SK-N-SH treated with all-trans-retinoic acid at 6 μM for 48 hours (cell line): ENCODE data around the gene CSF3R.

Experiments
- ATAC-seq: fragments of 200-7000 bp; cut with Tn5 transposase; 3 replicates; pipeline ENCODE4 v1.9.1; 2020; ENCODE audit warnings: mild to moderate bottlenecking, moderate library complexity
- ARNTL ChIP-seq: fragments of 450-650 bp; formaldehyde crosslinking; IDR thresholded peaks from 2 replicates; pipeline ENCODE4 v1.5.0; 2020; ENCODE audit warnings: low read depth, mild to moderate bottlenecking, moderate library complexity, borderline replicate concordance
- BACH2 ChIP-seq: fragments of 250-450 bp; sonication (Bioruptor Pico); IDR thresholded peaks from 2 replicates; pipeline ENCODE4 v1.9.0; 2021; ENCODE audit warnings: mild to moderate bottlenecking, borderline replicate concordance
- CSDC2 ChIP-seq: fragments of 250-450 bp; sonication (Bioruptor Pico); IDR thresholded peaks from 2 replicates; pipeline ENCODE4 v1.5.0; 2020; ENCODE audit warnings: mild to moderate bottlenecking, moderate library complexity
- CSRNP3 ChIP-seq: fragments of 250-450 bp; sonication (Bioruptor Pico); IDR thresholded peaks from 2 replicates; pipeline ENCODE4 v1.5.1; 2021; ENCODE audit warnings: mild to moderate bottlenecking, moderate library complexity
- ESRRG ChIP-seq: fragments of 250-450 bp; sonication (Bioruptor Pico); IDR thresholded peaks from 2 replicates; pipeline ENCODE4 v1.6.1; 2021; ENCODE audit warnings: mild to moderate bottlenecking
- GLIS3 ChIP-seq: fragments of 250-450 bp; sonication (Bioruptor Pico); IDR thresholded peaks from 2 replicates; pipeline ENCODE4 v1.5.0; 2020; ENCODE audit warnings: mild to moderate bottlenecking, moderate library complexity
- ISL1 ChIP-seq: fragments of 250-450 bp; sonication (Bioruptor Pico); IDR thresholded peaks from 2 replicates; pipeline ENCODE4 v2.1.2; 2022; ENCODE audit warnings: mild to moderate bottlenecking, moderate library complexity
- OSR1 ChIP-seq: fragments of 250-450 bp; sonication (Bioruptor Pico); IDR thresholded peaks from 2 replicates; pipeline ENCODE4 v1.8.0; 2022; ENCODE audit warnings: moderate library complexity, mild to moderate bottlenecking, inconsistent platforms
- POU6F1 ChIP-seq: fragments of 250-450 bp; sonication (Bioruptor Pico); IDR thresholded peaks from 2 replicates; pipeline ENCODE4 v1.8.0; 2021; ENCODE audit warnings: low read depth, mild to moderate bottlenecking, moderate library complexity, borderline replicate concordance
- PPARA ChIP-seq: fragments of 250-450 bp; sonication (Bioruptor Pico); IDR thresholded peaks from 2 replicates; pipeline ENCODE4 v1.5.0; 2020; ENCODE audit warnings: mild to moderate bottlenecking, borderline replicate concordance
- RARB ChIP-seq: fragments of 250-450 bp; sonication (Bioruptor Pico); IDR thresholded peaks from 2 replicates; pipeline ENCODE4 v1.8.0; 2021; ENCODE audit warnings: mild to moderate bottlenecking, moderate library complexity
- SNAI2 ChIP-seq: fragments of 250-450 bp; sonication (Bioruptor Pico); IDR thresholded peaks from 2 replicates; pipeline ENCODE4 v1.5.0; 2020; ENCODE audit warnings: mild to moderate bottlenecking, moderate library complexity
- TCF4 ChIP-seq: fragments of 250-450 bp; sonication (Bioruptor Pico); IDR thresholded peaks from 2 replicates; pipeline ENCODE4 v1.8.0; 2021; ENCODE audit warnings: mild to moderate bottlenecking, moderate library complexity, borderline replicate concordance
- TOX ChIP-seq: fragments of 250-450 bp; sonication (Bioruptor Pico); IDR thresholded peaks from 2 replicates; pipeline ENCODE4 v1.8.0; 2021; ENCODE audit warnings: mild to moderate bottlenecking, moderate library complexity, borderline replicate concordance
- ZC3H10 ChIP-seq: fragments of 250-450 bp; sonication (Bioruptor Pico); IDR thresholded peaks from 2 replicates; pipeline ENCODE4 v1.5.1; 2021; ENCODE audit warnings: mild to moderate bottlenecking, moderate library complexity
- ZFP3 ChIP-seq: fragments of 250-450 bp; sonication (Bioruptor Pico); IDR thresholded peaks from 2 replicates; pipeline ENCODE4 v1.5.0; 2020; ENCODE audit warnings: mild to moderate bottlenecking, moderate library complexity
- ZNF565 ChIP-seq: fragments of 450-650 bp; formaldehyde crosslinking; conservative IDR thresholded peaks from 2 replicates; pipeline ENCODE4 v1.5.0; 2020; ENCODE audit warnings: low read depth, mild to moderate bottlenecking, moderate library complexity
- ZNF70 ChIP-seq: fragments of 450-650 bp; formaldehyde crosslinking; IDR thresholded peaks from 2 replicates; pipeline ENCODE4 v1.5.0; 2020; ENCODE audit warnings: mild to moderate bottlenecking, moderate library complexity
- ZNF8 ChIP-seq: fragments of 450-650 bp; formaldehyde crosslinking; IDR thresholded peaks from 2 replicates; pipeline ENCODE4 v1.5.0; 2020; ENCODE audit warnings: mild to moderate bottlenecking, moderate library complexity
- TF ChIP-seq, protein P1 (sequence below): fragments of 250-450 bp; sonication (Bioruptor Pico); IDR thresholded peaks from 2 replicates; pipeline ENCODE4 v1.5.0; 2020; ENCODE audit warnings: mild to moderate bottlenecking, moderate library complexity
- TF ChIP-seq, protein P2 (sequence below): fragments of 250-450 bp; sonication (Bioruptor Pico); IDR thresholded peaks from 2 replicates; pipeline ENCODE4 v1.8.0; 2020; ENCODE audit warnings: mild to moderate bottlenecking, moderate library complexity, borderline replicate concordance

The CSF3R gene

DNA sequence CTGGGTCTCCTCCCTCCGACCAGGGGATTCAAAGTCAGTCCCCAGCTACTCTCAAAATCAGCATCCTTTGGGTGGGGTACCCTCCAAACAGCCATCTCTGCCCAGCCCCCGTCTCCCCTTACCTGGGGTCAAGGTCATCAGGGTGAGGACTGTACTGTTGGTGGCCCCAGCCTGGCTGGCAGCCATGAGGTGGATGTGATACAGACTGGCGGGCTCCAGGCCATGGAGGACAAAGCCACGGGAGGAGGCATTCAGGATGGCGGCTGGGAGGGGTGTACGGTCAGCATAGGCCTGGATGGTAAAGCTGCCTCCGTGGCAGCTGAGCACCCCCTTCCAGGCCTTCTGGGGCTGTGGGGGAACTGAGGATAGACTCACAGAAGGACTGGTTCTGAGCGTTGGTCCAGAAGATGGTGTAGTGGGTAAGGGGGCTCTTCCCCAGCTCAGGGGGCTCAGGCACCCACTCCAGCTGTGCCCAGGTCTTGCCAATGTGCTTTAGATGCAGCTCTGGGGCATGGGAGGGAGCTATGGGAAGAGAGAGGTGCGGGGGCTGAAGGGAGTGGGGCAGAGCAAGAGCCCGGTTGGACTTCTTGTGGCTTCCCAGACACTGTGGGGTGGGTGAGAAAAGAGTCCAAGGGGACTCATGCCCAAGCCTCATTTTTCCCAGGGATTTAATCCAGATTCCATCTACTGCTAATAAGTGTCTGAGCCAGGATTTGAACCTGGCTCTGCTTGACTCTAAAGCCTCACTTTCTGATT is 14.8 kb downstream of the CSF3R start:
- ATAC-seq = no peak
- no peak for TF ChIP-seq ZNF70
- no peak for TF ChIP-seq POU6F1 (CRISPR knock-in tag)
- no peak for TF ChIP-seq TOX (CRISPR knock-in tag)
- no peak for TF ChIP-seq SNAI2 (CRISPR knock-in tag)
- TF ChIP-seq RARB (CRISPR knock-in tag) = no peak
- TF ChIP-seq, protein P1, sequence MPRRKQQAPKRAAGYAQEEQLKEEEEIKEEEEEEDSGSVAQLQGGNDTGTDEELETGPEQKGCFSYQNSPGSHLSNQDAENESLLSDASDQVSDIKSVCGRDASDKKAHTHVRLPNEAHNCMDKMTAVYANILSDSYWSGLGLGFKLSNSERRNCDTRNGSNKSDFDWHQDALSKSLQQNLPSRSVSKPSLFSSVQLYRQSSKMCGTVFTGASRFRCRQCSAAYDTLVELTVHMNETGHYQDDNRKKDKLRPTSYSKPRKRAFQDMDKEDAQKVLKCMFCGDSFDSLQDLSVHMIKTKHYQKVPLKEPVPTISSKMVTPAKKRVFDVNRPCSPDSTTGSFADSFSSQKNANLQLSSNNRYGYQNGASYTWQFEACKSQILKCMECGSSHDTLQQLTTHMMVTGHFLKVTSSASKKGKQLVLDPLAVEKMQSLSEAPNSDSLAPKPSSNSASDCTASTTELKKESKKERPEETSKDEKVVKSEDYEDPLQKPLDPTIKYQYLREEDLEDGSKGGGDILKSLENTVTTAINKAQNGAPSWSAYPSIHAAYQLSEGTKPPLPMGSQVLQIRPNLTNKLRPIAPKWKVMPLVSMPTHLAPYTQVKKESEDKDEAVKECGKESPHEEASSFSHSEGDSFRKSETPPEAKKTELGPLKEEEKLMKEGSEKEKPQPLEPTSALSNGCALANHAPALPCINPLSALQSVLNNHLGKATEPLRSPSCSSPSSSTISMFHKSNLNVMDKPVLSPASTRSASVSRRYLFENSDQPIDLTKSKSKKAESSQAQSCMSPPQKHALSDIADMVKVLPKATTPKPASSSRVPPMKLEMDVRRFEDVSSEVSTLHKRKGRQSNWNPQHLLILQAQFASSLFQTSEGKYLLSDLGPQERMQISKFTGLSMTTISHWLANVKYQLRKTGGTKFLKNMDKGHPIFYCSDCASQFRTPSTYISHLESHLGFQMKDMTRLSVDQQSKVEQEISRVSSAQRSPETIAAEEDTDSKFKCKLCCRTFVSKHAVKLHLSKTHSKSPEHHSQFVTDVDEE = no peak
- TF ChIP-seq ZFP3 (CRISPR knock-in tag) = no peak
- TF ChIP-seq ARNTL (CRISPR knock-in tag) = no peak
- TF ChIP-seq GLIS3 (CRISPR knock-in tag) = no peak
- no peak for TF ChIP-seq ISL1
- no peak for TF ChIP-seq CSDC2 (CRISPR knock-in tag)
- no peak for TF ChIP-seq ZNF8 (CRISPR knock-in tag)
- TF ChIP-seq BACH2 (CRISPR knock-in tag) = no peak
- TF ChIP-seq ESRRG (CRISPR knock-in tag) = no peak
- TF ChIP-seq OSR1 (CRISPR knock-in tag) = no peak
- TF ChIP-seq CSRNP3 = no peak
- TF ChIP-seq TCF4 (CRISPR knock-in tag) = no peak
- TF ChIP-seq, protein P2, sequence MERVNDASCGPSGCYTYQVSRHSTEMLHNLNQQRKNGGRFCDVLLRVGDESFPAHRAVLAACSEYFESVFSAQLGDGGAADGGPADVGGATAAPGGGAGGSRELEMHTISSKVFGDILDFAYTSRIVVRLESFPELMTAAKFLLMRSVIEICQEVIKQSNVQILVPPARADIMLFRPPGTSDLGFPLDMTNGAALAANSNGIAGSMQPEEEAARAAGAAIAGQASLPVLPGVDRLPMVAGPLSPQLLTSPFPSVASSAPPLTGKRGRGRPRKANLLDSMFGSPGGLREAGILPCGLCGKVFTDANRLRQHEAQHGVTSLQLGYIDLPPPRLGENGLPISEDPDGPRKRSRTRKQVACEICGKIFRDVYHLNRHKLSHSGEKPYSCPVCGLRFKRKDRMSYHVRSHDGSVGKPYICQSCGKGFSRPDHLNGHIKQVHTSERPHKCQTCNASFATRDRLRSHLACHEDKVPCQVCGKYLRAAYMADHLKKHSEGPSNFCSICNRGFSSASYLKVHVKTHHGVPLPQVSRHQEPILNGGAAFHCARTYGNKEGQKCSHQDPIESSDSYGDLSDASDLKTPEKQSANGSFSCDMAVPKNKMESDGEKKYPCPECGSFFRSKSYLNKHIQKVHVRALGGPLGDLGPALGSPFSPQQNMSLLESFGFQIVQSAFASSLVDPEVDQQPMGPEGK (CRISPR knock-in tag) = no peak
- no peak for TF ChIP-seq ZC3H10 (CRISPR knock-in tag)
- no peak for TF ChIP-seq ZNF565 (CRISPR knock-in tag)

- no peak for TF ChIP-seq RARB (CRISPR knock-in tag)
- no peak for TF ChIP-seq ZFP3 (CRISPR knock-in tag)
- no peak for TF ChIP-seq CSDC2 (CRISPR knock-in tag)
- TF ChIP-seq ZNF565 (CRISPR knock-in tag) = no peak
- ATAC-seq = no peak
These were observed 15.7 kb downstream of the CSF3R start for GRCh38 chr1:36467027-36467410.

GRCh38 chr1:36466370-36467026 is 16.2 kb downstream of the CSF3R start:
- no peak for ATAC-seq
- TF ChIP-seq ISL1 = no peak
- TF ChIP-seq RARB (CRISPR knock-in tag) = no peak
- TF ChIP-seq PPARA = no peak
- TF ChIP-seq ZNF70 = no peak
- no peak for TF ChIP-seq CSDC2 (CRISPR knock-in tag)
- no peak for TF ChIP-seq ARNTL (CRISPR knock-in tag)
- TF ChIP-seq POU6F1 (CRISPR knock-in tag) = no peak
- no peak for TF ChIP-seq TOX (CRISPR knock-in tag)
- no peak for TF ChIP-seq SNAI2 (CRISPR knock-in tag)
- no peak for TF ChIP-seq BACH2 (CRISPR knock-in tag)
